Spleen (tissue), 13 donors: Measurements from ENCODE around the gene ALG11. TPM values are rescaled to one million over a fixed set of nuclear protein-coding genes. Genes with fewer than 3 reads are reported as not detected.

Experiments used
- DNase-seq: peaks from one replicate; pipeline ENCODE4 v3.0.0-alpha.2; 2020
- H3K27ac ChIP-seq, 8 donors: fragments of 200-600 bp; sonication (generic) in 7 of 8; 1 replicate in 4 of 8; 2 replicates in 4 of 8; pipeline versions ENCODE4 v1.5.0 to v1.8.0; 2016 to 2021; ENCODE audit warnings: inconsistent platforms in 4 of 8, mild to moderate bottlenecking in 4 of 8, moderate library complexity in 1 of 8
- H3K27me3 ChIP-seq, 7 donors: fragments of 200-600 bp; sonication (generic) in 6 of 7; replicated peaks in 1 of 7; 1 replicate in 4 of 7; 2 replicates in 3 of 7; pipeline versions ENCODE4 v1.5.0 to v1.8.0; 2016 to 2021; ENCODE audit warnings: inconsistent platforms in 3 of 7, mild to moderate bottlenecking in 1 of 7
- H3K36me3 ChIP-seq, 6 donors: fragments of 200-600 bp; sonication (generic) in 5 of 6; 1 replicate in 4 of 6; 2 replicates in 2 of 6; pipeline versions ENCODE4 v1.5.0 to v1.8.0; 2016 to 2021; ENCODE audit warnings: inconsistent platforms in 2 of 6
- H3K4me1 ChIP-seq, 6 donors: fragments of 200-600 bp; sonication (generic) in 5 of 6; 1 replicate in 3 of 6; 2 replicates in 3 of 6; pipeline versions ENCODE4 v1.5.0 to v1.8.0; 2016 to 2021; ENCODE audit warnings: inconsistent platforms in 3 of 6
- H3K4me3 ChIP-seq, 8 donors: fragments of 200-600 bp; sonication (generic) in 7 of 8; 1 replicate in 4 of 8; 2 replicates in 4 of 8; pipeline versions ENCODE4 v1.5.0 to v1.8.0; 2016 to 2021; ENCODE audit warnings: inconsistent platforms in 4 of 8, mild to moderate bottlenecking in 4 of 8, moderate library complexity in 2 of 8
- H3K9me3 ChIP-seq, 8 donors: fragments of 200-600 bp; sonication (generic) in 7 of 8; 1 replicate in 4 of 8; 2 replicates in 4 of 8; pipeline versions ENCODE4 v1.5.0 to v1.8.0; 2016 to 2021; ENCODE audit warnings: inconsistent platforms in 4 of 8
- POLR2A ChIP-seq, 3 donors: fragments of 450-650 bp; IDR thresholded peaks; one replicate each; pipeline ENCODE4 v1.5.1; 2017; ENCODE audit warnings: antibody characterized with exemption in 3 of 3, mild to moderate bottlenecking in 1 of 3
- POLR2AphosphoS5 ChIP-seq, 3 donors: sonication (generic); formaldehyde crosslinking; IDR thresholded peaks; one replicate each; pipeline ENCODE4 v1.5.1; 2017; ENCODE audit warnings: antibody characterized with exemption in 3 of 3
- WGBS, 5 donors: extraction: QIAGEN DNeasy Blood & Tissue Kit in 3 of 5; methylation state at CpG; one replicate each; pipeline versions ENCODE4 v1.1.5 to v1.1.7; 2013 to 2018; 5-methylcytosine and 5-hydroxymethylcytosine counted together
- intact Hi-C: fragments of 100-400 bp; cut with DNase I; formaldehyde crosslinking; loops from one replicate; pipeline ENCODE4 v1.15.0; 2023; ENCODE audit warnings: low total_unique reads
- long read RNA-seq, 2 donors: transcript quantifications; one replicate each; lab custom pipeline, GENCODE V29; 2026
- polyA plus RNA-seq, 3 donors: library from polyadenylated mRNA; stranded (reverse); fragments of 200-250 nt; gene quantifications; one replicate each; pipeline ENCODE4 v1.2.1, GENCODE V29; 2013
- total RNA-seq, 7 donors: library from RNA; depleted of rRNA in 3 of 7; stranded (reverse); fragments of >200 nt in 3 of 7; fragmentation: NEBNext Ultra II Directional in 4 of 7; extraction: Animal tissue kit (Norgen Biotek cat#: 25700) in 4 of 7; gene quantifications; one replicate each; pipeline versions ENCODE4 v1.1.0 to v1.2.1, GENCODE V29; 2016 to 2021
- TF ChIP-seq, protein P1 (sequence below), 11 experiments: fragments of 200-600 bp in 7 of 11; fragments of 450-650 bp in 4 of 11; sonication (generic) in 4 of 11; IDR thresholded peaks in 8 of 11; conservative IDR thresholded peaks in 3 of 11; 1 replicate in 7 of 11; 2 replicates in 4 of 11; pipeline versions ENCODE4 v1.4.0 to v1.8.0; 2016 to 2021; ENCODE audit warnings: antibody characterized with exemption in 11 of 11, inconsistent platforms in 4 of 11, mild to moderate bottlenecking in 1 of 11
- donor health status: healthy with polysubstance abuse.
- donor health status: DM: no; HTN: no; CAD: no; lungs with moderate emphysema.
- donor health status: DM: no; HTN: no; CAD: no.
- donor health status: Bipolar disorder and iron deficiency.
- donor health status: healthy.
- donor health status: DM: no; HTN: no; CAD: no.
- donor health status: DM: yes; HTN: yes; CAD: no.

The ALG11 gene, protein sequence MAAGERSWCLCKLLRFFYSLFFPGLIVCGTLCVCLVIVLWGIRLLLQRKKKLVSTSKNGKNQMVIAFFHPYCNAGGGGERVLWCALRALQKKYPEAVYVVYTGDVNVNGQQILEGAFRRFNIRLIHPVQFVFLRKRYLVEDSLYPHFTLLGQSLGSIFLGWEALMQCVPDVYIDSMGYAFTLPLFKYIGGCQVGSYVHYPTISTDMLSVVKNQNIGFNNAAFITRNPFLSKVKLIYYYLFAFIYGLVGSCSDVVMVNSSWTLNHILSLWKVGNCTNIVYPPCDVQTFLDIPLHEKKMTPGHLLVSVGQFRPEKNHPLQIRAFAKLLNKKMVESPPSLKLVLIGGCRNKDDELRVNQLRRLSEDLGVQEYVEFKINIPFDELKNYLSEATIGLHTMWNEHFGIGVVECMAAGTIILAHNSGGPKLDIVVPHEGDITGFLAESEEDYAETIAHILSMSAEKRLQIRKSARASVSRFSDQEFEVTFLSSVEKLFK
- total RNA-seq (10 to 100 TPM; 23.1 to 32.2 (median 29.1) TPM), polyA plus RNA-seq (1 to 10 TPM; 3.0 to 7.8 (median 3.1) TPM)
- long read RNA-seq, donor 1, partial matches to known transcripts, result 0 of 3 reads
- long read RNA-seq, donor 1, other reads (novel, unspliced or antisense), result 0 of 3 reads
- long read RNA-seq, donor 2, transcript ALG11-202 (4 exons, 2,558 nt), result major isoform, 6 of 8 reads
- long read RNA-seq, donor 2, partial matches to known transcripts, result 0 of 8 reads
- long read RNA-seq, donor 2, other reads (novel, unspliced or antisense), result 0 of 8 reads

DNA sequence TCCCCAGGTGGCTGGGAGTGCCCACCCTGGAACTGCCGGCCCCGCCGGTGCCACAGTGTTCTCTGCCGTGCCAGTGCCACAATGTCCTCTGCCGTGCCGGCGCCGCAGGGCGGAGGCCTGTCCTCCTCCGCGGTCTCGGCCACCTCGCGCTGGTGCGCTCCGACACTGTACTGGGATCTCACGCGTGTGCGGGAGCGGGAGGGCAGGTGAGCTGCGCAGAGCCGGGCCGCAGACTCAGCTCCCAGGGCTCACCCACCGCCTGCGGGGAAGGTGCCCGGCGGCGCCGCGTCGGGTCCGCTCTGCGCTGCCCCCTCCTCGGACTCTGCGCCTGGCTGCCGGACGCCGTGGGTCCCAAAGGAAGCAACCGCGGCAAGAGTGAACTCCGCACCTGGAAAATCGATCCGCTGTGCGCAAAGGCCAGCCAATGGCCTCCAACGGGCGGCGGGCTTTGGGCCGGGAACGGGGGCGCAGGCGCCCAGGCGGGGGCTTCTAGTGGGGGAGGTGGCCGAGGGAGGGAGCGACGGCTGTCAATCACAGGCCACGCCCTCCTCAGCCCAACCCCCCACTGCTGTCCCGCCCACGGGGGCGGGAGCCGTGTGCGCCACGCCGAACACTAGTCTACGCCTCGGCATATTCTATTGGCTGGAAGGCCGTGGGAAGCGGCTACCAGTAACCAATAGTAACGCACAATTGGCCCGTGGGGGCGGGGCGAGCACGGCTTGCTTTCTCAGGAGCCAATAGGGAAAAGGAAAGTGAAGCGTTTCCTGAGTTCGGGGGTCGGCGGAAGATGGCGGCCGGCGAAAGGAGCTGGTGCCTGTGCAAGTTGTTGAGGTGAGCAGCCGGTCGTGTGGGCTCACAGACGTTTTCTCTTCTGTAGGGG is at the start of gene ALG11:
TSS of gene ALG11 (plus strand) at position 767 of the 880 bp plus-strand sequence. CDS start at position 788, 21 bp downstream.
- Histone ChIP-seq H3K27ac (peak within 1 kb of the TSS; percentile 13 to 83 (median 70)), H3K9me3 (no peaks in the 10 kb centered on the region), H3K4me1 (peaks cover 17 to 49% (median 34%) of the 10 kb centered on the region in 6 donors), H3K36me3 (peaks cover 0 to 19% (median 5%) of the 10 kb centered on the region in 6 donors), H3K4me3 (peak within 1 kb of the TSS; percentile 82 to 100 (median 98)), H3K27me3 (peaks cover 0 to 33% (median 8%) of the 10 kb centered on the region in 7 donors)
- intact Hi-C loops, result loop anchor here (10.0 kb wide), 2 partner anchors 183 to 443 kb away; partner anchors contain the start of genes CKAP2 and VPS36
- peak; percentile 83 to 94 (median 87) for TF ChIP-seq POLR2AphosphoS5 (IDR thresholded peaks at IDR 0.05)
- peak in 1 of 3 donors; percentile 34 for TF ChIP-seq POLR2A (IDR thresholded peaks at IDR 0.05)
- TF ChIP-seq, protein P1, sequence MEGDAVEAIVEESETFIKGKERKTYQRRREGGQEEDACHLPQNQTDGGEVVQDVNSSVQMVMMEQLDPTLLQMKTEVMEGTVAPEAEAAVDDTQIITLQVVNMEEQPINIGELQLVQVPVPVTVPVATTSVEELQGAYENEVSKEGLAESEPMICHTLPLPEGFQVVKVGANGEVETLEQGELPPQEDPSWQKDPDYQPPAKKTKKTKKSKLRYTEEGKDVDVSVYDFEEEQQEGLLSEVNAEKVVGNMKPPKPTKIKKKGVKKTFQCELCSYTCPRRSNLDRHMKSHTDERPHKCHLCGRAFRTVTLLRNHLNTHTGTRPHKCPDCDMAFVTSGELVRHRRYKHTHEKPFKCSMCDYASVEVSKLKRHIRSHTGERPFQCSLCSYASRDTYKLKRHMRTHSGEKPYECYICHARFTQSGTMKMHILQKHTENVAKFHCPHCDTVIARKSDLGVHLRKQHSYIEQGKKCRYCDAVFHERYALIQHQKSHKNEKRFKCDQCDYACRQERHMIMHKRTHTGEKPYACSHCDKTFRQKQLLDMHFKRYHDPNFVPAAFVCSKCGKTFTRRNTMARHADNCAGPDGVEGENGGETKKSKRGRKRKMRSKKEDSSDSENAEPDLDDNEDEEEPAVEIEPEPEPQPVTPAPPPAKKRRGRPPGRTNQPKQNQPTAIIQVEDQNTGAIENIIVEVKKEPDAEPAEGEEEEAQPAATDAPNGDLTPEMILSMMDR (IDR thresholded peaks at IDR 0.05 in 8 of 11, conservative IDR thresholded peaks at IDR 0.05 in 3 of 11), result peak in 3 of 11 experiments; percentile 10 to 51 (median 26)
- WGBS, 5 donors, result 0 to 2% (median 1%) methylated on average over 26 to 82 of the region's 82 CpGs
- DNase-seq, result peak; percentile 98

DNA sequence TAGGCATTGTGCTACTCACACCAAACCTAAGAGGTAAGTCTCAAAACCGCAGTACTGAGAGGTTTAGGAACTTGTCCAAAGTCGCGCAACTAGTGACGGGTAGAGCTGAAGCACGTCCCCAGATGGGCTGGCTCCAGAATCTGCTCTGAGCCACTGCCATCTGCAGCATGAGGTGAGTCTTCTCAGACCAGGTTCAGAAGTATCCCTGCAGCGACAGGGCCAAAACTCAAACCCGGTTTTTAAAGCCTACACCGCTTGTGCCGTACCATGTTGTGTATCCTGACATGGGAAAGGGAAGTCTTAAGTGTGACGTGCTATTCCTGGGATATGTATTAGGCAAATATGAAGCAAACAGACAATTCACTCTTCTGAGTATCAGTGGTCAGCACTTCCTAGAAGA is 46.0 kb upstream of the ALG11 start:
- no peak overlapping the region for H3K4me3 ChIP-seq
- H3K27ac ChIP-seq, result no peak overlapping the region
- TF ChIP-seq POLR2A (IDR thresholded peaks at IDR 0.05) (no peak), POLR2AphosphoS5 (IDR thresholded peaks at IDR 0.05) (no peak)
- TF ChIP-seq, protein P1 (IDR thresholded peaks at IDR 0.05 in 8 of 11, conservative IDR thresholded peaks at IDR 0.05 in 3 of 11), result no peak
- no peaks in the 10 kb centered on the region for H3K36me3 ChIP-seq
- 90 to 98% (median 92%) methylated on average over 10 of the region's 10 CpGs for WGBS, 5 donors
- no peaks in the 10 kb centered on the region for H3K4me1 ChIP-seq
- H3K9me3 ChIP-seq, result no peaks in the 10 kb centered on the region
- DNase-seq, result no peak
- intact Hi-C loops, result no loop called here
- peaks cover 0 to 4% (median 0%) of the 10 kb centered on the region in 7 donors for H3K27me3 ChIP-seq

DNA sequence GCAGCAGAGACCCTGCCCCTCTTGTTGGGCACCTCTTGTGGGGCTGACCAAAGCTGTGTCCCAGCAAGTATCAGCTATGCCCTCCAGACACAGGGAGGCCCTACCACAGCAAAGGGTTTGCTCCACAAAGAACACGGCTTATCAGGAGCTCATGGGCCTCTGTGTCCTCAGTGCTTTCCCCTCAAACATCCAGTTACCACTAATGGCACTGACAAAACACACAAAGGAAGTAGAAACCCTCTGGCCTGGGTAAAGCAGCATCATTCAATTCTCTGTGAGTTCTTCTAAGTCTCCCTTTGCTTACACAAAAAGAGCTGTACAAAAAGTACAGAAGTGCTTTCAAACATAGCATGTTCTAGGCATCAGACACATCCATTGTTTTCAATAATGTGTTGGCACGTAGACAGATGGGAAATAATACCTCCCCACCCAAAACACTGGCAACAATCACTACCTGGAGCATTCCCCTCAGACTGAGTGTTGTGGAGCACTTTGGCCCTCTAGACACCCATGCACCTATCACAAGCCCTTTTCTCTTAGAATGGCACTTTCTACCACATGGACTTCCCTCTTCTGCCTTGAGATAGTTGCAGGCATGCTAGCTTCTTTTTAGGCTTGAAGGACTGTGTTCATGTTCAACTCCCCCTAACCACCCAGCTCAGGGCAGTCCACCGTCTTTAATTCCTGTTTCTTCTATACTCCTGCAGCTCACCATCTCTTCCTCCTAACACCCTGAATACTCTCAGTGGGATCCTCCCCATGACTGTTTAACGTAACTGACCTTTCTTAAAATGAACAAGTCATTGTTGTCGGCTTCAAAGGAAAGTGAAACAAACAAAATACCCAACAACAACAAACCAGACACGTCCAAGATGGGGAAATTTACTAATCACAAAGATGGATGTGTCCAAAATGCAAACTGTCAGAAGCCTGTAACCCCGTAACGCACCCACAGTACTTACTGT is 44.4 kb upstream of the ALG11 start:
- no peak for TF ChIP-seq POLR2A (IDR thresholded peaks at IDR 0.05)
- DNase-seq, result no peak
- H3K9me3 ChIP-seq, result no peaks in the 10 kb centered on the region
- 73 to 86% (median 76%) methylated on average over 8 of the region's 8 CpGs for WGBS, 5 donors
- no peaks in the 10 kb centered on the region for H3K4me1 ChIP-seq
- intact Hi-C loops, result no loop called here
- H3K36me3 ChIP-seq, result no peaks in the 10 kb centered on the region
- H3K4me3 ChIP-seq, result no peak overlapping the region
- peaks cover 0 to 4% (median 0%) of the 10 kb centered on the region in 7 donors for H3K27me3 ChIP-seq
- no peak overlapping the region for H3K27ac ChIP-seq
